Fibroblast of skin of back (primary cell): ENCODE measurements around the gene ADCY5.

Experiments used
- DNase-seq: peaks from one replicate; pipeline ENCODE4 v3.0.0-alpha.2; 2013

The ADCY5 gene

DNA sequence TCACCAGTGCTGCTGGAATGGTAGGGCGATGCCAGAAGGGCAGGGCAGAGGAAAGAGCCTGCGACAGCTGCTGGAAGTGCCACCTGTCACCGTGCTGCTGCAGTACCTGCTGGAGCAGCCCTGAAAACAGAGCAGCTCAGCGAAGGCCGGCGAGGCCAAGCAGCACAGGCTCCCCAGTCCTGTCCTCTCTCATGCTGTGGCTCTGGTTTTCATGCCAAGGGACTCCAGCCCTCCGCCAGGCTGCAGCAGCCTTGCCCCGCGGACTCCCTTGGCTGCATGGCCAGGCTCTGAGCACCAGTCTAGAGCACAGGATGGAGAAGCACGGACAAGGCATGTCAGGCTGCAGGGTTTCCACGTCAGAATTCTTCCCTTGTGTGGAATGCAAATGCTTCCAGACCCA lies 43.9 kb downstream of the ADCY5 start:
- no peak for DNase-seq

GRCh38 chr3:123404391-123404790 lies 44.5 kb downstream of the ADCY5 start:
- DNase-seq = no peak

DNA sequence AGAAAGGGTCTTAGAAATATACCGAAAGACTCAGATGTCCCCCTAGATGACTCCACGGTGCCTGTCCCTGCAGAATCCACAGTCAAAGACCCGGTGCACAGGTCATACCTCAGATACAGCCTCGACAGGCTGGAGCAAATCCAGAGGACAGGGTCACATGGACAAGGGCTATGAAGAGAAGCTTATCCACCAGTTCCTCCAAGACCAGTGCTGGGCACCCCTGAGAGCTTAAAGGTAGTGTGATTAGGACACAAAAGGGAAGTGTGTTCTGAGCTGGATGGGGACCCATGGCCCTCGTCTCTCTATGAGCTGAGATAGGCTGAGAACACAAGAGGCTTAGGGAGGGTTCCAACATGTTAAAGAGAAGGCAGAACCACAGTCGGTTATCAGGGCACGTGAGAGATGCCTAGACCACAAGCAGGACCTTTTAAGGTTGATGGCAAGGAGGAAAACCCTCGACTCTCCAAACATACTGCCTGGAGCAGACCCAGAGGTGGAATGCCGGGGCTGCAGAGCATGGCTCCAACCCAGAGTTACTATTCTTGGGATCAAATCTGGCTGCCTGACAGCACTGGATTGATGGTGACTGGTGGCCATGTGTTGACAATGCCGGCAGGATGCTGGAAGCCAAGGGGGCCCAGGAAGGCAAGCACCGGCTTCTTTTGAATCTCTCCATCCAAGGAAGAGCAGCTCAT lies 46.9 kb downstream of the ADCY5 start:
- DNase-seq = no peak

DNA sequence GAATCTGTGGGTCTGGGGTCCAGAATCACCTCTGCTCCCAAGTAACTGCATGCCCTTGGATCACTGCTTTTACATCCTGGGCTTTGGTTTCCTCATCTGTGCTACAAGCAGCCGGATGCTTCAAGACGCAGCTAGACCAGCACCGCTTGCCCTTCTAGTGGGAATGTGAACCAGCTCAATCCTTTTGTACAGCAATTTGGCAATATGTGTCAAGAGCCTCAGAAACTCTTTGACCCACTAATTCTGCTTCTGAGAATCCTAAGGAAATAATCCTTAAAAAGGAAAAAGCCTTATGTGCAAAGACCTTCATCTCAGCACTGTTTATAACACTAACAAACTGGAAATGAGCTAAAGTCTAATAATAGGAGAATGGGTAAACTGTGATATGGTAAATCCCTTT lies 48.7 kb downstream of the ADCY5 start:
- DNase-seq = no peak

GRCh38 chr3:123399653-123400052 lies 49.2 kb downstream of the ADCY5 start:
- no peak for DNase-seq

DNA sequence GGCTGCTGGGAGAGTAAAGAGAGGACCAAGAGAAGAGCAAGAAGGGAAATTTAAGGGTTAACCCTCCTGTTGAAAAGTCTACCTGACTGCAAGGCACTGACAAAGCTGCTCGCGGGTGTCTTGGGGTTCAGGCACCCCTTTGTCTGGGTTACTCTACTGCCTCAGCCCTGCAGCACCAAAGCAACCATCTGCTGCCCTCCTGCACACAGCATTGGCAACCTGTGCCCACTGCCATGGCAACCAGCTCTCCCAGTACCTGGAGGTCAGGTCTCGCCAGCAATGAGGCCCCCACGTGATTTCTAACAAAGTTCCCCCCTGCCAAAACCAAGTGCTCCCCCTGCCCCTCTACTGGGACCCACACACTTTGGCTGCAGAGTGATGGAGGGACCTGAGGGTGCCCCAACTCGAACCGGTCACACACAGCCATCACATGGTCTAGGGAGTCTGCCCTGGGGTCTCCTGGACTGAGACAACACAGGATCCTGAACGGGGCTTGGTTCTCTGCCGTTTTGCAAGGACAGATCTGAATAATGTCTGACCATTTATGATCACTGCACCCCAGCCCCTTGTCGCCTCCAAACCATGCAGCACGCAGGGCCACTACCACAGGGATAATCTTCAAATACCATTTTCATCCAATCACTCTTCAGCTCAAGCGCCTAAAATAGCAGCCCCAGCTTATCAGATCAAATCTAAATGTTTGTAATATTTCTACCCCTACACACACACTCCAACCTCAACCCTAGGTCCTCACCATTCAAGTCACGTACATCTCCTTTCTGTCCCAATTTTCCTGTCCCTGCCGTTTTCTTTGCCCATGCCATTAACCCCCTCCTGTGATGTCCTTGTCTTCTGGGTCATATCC lies 50.7 kb downstream of the ADCY5 start:
- no peak for DNase-seq

- DNase-seq = no peak
These were observed 51.8 kb downstream of the ADCY5 start for GRCh38 chr3:123397050-123397590.

DNA sequence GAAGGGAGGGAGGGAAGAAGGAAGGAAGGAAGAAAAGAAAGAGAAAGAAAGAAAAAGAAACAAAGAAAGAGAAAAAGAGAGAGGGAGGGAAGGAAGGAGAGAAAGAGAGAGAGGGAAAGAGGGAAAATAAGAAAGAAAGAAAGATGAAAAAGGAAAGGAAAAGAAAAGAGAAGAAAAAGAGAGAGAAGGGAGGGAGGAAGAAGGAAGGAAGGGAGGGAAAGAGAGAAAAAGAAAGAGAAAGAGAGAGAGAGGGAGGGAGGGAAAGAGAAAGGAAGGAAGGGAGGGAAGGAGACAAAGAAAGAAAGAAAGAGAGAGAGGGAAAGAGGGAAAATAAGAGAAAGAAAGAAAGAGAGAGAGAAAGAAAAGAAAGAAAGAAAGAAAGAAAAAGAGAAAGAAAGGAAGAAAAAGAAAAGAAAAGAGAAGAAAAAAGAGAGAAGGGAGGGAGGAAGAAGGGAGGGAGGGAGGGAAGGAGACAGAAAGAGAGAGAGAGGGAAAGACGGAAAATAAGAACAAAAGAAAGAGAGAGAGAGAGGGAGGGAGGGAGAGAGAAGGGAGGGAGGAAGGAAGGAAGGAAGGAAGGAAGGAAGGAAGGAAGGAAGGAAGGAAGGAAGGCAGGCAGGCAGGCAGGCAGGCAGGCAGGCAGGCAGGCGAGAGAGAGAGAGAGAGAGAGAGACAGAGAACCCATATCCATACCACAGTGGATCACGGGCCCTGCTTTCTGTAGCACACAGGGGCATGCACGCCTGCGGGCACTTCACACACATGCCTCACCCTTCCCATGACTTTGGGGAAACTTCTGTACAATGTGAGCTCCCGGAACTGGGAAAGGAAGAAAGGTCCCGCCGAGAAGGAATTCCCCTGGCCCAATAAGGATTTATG lies 52.5 kb downstream of the ADCY5 start:
- no peak for DNase-seq

- no peak for DNase-seq
These were observed 53.7 kb downstream of the ADCY5 start for GRCh38 chr3:123395235-123395634.

DNA sequence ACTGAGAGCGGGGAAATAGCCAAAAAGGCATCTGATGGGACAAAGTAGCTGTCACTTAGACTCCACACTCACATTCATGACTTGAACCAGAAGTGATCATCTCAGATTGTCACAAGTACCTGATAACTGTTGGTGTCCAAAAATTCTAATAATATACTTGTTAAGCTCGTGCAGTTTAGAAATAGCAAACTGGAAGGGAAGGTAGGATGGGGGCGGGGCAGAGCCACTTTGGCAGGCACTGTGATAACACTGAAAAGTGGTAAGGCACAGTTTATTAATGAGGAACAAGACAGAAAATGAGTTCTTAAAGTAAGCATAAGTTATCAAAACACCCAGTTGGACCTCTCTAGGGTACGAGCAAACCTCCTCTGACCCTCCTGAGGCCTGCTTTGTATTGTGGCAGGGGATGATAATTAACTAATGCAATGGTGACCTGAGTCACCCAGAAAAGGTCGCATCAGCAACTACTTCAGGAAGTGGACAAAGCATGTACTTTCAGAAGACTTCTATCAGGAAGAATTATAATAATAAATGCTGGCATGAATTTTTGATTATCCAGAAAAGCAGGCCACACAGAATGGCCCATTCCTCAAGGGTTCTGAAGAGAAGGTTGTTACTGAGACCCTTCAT lies 54.4 kb downstream of the ADCY5 start:
- DNase-seq = no peak

GRCh38 chr3:123392871-123393620 lies 55.8 kb downstream of the ADCY5 start:
- peak; percentile 36 for DNase-seq

- DNase-seq = no peak
These were observed 56.5 kb downstream of the ADCY5 start for GRCh38 chr3:123392368-123392767.

- no peak for DNase-seq
These were observed 57.9 kb downstream of the ADCY5 start for GRCh38 chr3:123390865-123391600.

DNA sequence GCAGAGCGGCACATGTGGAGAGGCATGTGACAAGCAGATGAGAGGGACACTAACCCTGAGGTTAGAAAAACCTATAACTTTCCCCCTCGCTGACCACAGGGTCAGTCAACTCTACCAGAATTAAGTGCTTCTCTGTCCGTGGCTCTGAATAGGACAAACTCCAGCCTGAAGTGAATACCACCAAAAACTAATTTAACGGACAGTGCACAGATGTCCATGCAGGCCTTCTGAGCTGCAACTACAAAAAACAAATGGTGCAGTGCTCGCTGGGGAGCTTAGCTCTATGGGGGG lies 59.3 kb downstream of the ADCY5 start:
- no peak for DNase-seq

DNA sequence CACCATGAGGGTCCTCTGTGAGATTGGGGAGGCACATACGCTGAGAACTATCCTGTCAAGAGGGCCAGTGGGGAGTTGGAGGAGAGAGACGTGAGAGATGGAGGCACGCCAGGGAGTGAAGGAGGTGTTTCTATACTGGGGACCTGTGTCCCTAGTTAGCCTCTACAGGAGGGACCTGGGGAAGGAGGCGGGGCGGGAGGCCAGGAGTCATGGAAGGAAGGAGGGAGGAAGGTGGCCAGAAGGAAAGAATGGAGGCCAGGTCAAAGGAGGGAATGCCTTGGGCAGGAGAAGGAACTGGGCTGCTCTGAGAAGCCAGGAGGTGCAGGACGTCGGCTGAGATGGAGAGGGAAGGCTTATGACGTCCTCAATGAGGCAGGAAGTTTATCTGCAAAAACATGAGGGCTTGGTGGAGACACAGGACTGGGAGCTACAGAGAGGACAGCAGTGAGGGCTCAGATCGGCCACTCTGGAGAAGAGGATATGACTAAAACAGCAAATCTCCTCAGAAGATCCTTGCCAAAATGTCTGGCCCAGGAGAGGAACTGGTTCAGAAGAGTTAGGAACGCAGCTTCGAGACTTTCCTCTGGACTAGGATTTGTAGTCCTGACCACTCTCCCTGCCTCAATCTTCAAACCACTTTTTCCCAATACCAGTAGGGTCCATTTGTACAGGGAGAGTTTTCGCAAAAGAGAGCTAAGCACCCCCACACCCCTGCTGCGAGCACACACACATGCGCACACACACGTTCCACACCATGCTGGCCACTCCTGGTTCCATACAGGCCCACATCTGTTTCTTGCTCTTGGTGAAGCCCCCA lies 59.9 kb downstream of the ADCY5 start:
- DNase-seq = no peak

DNA sequence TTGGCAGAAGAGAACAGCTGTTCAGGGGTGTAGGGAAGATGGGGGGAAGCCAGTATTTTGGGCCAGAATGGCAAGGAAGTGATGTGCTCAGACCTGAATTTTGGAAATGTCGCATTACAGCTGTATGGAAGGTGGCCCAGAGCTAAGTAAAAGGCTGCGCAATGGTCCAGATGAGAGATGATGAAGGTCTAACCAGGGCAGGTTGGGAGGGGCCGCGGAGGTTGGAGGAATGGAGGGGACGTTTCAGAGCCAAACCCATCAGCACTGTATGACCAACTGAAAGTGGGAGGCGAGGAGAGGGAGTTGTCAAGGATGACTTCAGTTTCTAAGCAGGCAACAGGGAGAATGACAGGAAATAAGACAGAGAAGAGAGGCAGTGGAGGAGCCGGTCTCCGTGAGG lies 60.8 kb downstream of the ADCY5 start:
- DNase-seq = no peak

- no peak for DNase-seq
These were observed 61.4 kb downstream of the ADCY5 start for GRCh38 chr3:123387532-123387931.

- DNase-seq = no peak
These were observed 62.3 kb downstream of the ADCY5 start for GRCh38 chr3:123386477-123387040.

- DNase-seq = peak; percentile 22
These were observed 62.9 kb downstream of the ADCY5 start for GRCh38 chr3:123385981-123386380.

- DNase-seq = no peak
These were observed 63.4 kb downstream of the ADCY5 start for GRCh38 chr3:123385499-123385898.
